NCI-H1694 treated with DMSO at 0.1 percent for 48 hours (cell line): Measurements from ENCODE around the gene WRAP53.

Source experiments
- DNase-seq: peaks from one replicate; lab custom pipeline; 2025; lab: John Stamatoyannopoulos, UW

The WRAP53 gene

DNA sequence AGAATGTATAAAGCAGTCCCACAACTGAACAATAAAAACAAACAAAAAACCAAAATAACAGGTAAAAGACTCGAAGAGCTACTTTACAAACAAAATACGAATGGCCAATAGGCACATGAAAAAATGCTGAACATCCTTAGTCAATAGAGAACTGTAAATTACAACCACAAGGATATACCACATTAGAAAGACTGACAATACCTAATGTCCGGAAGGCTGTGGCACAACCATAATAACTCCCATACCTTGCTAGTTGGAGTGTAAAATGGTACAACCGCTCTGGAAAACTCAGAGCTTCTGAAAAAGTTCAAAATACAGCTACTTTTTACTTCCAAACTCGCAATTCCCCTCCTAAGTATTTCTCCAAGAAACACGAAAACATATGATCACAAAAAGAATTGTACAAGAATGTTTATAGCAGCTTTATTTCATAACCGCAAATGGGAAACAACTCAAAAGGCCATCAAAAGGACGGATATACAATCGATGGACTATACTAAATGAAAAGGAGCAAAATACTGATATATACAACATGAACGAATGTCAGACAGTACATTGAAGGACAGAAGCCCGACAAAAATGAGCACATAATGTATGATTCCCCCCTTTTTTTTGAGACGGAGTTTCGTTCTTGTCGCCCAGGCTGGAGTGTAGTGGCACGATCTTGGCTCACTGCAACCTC, 3.3 kb upstream of the WRAP53 start:
- no peak for DNase-seq

DNA sequence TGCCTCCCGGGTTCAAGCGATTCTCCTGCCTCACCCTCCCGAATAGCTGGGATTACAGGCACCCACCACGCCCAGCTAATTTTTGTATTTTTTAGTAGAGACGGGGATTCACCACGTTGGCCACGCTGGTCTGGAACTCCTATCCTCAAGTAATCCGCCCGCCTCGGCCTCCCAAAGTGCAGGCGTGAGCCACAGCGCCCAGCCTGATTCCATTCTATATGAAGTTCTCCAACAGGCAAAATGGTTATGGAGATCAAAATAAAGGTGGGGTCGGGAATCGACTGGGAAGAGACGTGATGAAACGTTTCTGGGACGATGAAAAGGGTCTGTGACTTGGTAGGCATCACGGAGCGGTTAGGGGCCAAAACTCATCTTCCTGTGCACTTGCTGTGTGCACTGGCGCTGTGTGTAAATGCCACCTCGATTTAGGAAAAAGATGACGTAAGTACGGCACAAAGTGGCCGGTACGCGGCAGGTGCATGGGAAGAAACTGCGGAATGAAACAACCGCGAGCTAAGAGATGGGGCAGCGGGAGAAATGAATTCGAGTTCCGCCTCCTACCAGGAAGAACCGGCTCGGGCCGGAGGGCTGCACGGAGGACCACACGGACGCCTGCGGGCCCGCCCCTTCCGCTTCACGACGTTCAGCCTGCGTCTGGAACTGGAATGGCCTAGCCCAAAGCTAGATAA, 2.6 kb upstream of the WRAP53 start:
- DNase-seq: peak; percentile 94

DNA sequence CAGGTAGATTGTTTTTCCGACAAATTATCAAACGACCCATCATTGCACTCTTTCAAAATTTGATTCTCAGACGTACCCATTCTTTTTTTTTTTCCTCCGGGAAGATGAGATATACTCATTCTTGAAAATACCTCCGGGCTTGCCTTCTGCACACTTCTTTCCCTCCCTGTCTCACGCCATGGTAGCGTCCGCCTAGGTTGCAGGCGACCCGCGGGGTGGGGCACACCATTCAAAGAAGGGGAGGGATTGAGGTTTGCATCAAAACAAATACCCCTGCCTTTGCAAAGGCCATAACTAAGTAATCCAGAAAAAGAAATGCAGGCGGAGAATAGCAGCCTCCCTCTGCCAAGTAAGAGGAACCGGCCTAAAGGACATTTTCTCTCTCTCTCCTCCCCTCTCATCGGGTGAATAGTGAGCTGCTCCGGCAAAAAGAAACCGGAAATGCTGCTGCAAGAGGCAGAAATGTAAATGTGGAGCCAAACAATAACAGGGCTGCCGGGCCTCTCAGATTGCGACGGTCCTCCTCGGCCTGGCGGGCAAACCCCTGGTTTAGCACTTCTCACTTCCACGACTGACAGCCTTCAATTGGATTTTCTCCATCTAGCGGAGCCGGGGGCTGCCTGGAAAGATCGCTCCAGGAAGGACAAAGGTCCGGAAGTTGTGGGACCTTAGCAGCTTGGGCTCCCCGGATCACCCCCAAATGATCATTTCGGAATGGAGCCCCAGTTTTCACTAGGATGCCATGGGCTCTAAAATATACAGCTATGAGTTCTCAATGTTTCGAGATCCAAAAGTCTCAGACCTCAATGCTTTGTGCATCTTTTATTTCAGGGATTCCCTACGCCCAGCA, 1.8 kb upstream of the WRAP53 start:
- peak; percentile 94 for DNase-seq

DNA sequence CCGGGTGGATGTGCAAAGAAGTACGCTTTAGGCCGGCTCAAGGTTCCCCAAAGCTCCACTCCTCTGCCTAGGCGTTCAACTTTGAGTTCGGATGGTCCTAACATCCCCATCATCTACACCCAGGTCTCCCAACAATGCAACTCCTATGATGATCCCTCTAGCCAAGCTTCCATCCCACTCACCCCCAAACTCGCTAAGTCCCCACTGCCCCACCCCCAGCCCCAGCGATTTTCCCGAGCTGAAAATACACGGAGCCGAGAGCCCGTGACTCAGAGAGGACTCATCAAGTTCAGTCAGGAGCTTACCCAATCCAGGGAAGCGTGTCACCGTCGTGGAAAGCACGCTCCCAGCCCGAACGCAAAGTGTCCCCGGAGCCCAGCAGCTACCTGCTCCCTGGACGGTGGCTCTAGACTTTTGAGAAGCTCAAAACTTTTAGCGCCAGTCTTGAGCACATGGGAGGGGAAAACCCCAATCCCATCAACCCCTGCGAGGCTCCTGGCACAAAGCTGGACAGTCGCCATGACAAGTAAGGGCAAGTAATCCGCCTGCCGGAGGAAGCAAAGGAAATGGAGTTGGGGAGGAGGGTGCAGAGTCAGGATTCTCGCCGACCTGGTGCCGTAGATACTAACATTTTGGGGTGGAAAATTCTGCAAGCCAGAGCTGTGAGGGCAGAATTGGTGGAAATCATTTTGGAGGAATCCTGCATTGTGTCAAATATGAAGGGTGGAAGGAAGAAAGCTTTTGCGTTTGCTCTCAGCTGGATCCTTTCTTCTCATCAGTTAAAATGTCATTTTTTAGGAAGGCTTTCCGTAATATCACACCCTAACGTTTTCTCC, 987 bp upstream of the WRAP53 start, which contains the start of gene TP53:
Gene TP53, minus strand, starts transcription at position 419 of the 836 bp plus-strand sequence. CDS start 10,896 bp downstream, outside the sequence.
- peak; percentile 91 for DNase-seq

DNA sequence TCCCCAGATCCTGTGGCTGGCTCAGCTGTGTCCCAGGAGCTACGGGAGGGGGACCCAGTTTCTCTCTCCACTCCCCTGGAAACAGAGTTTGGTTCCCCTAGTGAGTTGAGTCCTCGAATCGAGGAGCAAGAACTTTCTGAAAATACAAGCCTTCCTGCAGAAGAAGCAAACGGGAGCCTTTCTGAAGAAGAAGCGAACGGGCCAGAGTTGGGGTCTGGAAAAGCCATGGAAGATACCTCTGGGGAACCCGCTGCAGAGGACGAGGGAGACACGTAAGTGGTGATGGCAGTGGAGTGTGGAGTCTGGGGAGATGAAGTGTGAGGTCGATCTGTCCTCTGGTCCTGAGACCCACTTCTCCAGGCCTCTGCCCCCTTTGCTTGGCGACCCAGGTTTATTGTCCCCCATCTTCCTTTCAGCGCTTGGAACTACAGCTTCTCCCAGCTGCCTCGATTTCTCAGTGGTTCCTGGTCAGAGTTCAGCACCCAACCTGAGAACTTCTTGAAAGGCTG, 585 bp downstream of the WRAP53 start:
- no peak for DNase-seq

DNA sequence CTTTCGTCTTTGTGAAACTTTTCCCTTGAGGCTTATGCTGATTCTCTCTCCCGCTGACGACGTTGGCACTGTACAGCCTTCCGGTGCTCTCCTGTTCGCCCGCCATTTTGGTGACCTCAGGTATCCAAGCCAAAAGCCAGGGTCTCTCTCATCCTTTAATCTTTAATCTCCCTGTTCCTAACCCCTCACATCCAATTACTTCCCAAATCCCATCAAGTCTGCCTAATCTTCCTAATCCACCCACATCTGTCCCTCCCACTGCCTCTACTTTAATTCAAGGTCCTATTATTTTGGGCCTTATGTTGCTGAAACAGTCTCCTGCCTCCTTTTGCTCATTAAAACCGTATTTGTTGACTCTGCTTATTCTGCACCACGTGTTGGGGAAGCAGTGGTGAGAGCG, 7.3 kb downstream of the WRAP53 start:
- DNase-seq: no peak

DNA sequence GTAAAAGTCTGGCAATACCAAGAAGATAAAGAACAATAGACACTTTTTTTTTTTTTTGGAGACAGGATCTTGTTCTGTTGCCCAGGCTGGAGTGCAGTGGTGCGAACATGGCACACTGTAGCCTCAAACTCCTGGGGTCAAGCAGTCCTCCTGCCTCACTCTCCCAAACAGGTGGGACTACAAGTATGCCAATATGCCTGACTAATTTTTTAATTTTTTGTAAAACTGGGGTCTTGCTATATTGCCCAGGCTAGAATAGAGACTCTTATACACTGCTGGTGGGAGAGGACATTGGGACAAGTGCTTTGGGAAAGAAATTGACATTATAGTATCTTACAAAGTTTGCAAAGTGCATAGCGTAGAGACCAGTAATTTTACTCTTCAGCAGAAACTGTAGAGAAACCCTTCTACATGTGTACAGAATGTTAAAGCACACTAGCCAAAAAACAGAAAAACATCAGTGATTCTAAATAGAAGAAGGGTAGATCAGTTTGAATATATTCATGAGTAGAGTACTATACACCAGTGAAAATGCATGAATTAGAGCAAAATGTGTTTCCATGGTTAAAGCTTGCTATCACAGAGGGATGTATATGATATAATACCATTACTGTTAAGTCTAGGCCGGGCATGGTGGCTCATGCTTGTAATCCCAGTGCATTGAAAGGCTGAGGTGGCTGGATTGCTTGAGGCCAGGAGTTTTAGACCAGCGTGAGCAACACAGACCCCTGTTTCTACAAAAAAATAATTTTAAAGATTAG, 9.7 kb downstream of the WRAP53 start:
- no peak for DNase-seq

DNA sequence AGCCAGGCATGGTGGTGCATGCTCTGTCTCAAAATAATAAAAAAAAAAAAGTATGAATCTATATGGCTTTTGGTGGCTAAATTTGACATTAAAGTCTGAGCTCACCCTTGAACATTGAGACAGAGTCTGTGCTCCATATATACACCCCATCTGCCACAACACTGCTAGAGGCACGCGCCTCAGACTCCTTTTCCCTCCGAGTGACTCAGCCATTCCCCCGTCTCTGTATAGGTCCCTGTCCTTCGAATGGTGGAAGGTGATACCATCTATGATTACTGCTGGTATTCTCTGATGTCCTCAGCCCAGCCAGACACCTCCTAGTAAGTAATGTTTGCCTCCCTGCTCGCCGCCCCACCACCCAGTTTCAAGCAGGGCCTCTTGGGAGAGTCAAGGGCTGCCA, 12.2 kb downstream of the WRAP53 start:
- DNase-seq: no peak

DNA sequence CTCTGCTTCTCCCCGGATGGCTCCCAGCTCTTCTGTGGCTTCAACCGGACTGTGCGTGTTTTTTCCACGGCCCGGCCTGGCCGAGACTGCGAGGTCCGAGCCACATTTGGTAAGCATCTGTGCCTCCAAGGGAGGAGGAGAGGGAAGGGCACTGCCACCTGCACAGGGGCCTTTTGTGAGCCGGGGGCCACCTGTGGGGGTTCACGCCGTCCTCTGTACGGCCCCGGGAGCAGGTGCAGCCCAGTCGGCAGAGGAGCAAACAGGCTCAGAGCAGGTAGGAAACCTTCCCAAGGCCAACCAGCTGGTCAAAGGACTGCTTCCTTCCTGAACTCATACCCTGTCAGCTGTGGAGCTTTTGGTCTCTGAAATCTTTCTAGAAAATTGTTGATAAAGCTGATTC, 13.4 kb downstream of the WRAP53 start:
- no peak for DNase-seq

DNA sequence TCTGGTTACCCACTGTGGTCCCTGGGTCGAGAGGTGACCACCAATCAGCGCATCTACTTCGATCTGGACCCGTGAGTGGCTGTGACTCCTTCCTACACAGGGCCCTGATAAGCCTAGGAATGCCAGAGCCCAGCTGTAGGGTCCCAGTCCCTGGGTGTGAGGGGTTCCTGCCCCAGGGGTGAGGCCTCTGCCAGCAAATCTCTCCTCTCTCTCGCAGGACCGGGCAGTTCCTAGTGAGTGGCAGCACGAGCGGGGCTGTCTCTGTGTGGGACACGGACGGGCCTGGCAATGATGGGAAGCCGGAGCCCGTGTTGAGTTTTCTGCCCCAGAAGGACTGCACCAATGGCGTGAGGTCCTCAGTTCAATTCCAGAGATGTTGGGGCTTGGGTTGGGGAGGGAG, 14.5 kb downstream of the WRAP53 start:
- no peak for DNase-seq

DNA sequence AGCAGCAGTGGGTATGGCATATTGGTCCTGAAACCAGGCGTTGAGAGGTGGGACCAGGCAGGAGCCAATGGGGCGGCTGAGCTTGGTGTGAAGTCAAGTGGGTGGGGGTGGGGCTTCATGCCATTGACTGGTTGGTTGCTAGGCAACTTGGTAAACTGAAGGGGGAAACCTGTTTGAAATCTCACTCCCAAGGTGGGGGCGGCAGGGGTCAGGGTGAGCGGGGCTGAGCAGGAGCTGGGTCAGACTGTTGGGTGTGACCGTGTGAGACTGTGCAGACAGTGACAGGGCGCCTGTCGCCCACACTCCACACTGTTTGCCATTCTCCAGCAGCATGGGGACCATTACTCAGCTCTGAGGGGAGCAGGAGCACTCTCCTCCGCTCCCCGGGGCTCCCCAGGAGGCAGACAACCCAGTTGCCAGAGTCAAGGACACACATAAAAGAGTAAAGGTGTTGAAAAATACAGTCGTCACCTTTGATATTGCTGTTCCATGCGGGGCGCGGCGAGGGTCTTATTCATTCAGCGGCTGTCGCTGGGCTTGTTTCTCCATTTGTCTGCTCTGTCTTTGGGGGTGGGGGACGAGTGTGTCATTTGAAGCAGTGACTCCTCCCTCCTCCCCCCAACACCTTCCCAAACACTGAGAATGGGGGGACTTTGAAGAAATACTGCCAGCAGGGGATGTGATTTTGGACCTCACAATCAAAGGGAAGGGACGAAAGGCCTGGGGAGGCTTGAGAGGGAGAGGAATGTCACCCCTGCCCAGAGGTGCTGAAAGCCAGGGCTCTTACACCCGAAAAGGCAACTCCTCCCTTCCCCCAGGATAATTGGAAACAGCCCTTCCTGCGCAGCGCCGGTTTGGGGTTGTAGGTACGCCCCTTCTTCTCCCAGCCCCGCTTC, 15.6 kb downstream of the WRAP53 start:
- DNase-seq: no peak

DNA sequence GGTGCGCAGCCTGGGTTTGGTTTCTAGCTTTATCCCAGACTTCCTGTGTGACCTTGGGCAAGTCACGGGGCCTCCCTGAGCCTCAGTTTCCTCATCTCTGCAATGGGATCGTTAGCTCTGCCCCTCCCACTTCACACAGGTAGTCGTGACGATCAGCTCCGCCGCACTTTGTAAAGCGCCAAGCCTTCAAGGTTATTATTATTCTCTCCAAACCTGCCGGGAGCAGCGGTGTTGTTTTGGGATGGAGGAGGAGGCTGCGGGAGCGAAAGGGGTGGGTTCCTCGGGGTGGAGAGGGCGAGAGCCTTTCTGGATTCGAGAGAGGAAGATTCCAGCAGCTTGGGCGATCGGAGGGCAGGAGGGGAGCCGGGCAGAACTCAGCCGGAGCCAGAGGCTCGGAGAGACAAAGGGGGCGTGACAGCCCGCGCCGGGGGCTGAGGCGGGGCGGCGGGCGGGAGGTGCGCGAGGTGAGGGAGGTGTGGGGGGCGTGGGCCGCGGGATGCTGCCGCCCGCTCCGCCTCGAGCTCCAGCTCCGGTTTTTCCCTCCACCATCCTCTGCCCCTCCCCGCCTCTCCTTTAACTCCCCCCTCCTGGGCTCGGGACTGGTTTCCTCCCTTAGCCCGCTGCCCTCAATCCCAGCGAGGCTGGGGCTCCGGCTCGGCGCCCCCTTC, 16.5 kb downstream of the WRAP53 start, which contains the start of gene EFNB3:
Gene EFNB3, plus strand, starts transcription at position 602 of the 668 bp plus-strand sequence. CDS start 397 bp downstream, outside the sequence.
- DNase-seq: peak; percentile 49

DNA sequence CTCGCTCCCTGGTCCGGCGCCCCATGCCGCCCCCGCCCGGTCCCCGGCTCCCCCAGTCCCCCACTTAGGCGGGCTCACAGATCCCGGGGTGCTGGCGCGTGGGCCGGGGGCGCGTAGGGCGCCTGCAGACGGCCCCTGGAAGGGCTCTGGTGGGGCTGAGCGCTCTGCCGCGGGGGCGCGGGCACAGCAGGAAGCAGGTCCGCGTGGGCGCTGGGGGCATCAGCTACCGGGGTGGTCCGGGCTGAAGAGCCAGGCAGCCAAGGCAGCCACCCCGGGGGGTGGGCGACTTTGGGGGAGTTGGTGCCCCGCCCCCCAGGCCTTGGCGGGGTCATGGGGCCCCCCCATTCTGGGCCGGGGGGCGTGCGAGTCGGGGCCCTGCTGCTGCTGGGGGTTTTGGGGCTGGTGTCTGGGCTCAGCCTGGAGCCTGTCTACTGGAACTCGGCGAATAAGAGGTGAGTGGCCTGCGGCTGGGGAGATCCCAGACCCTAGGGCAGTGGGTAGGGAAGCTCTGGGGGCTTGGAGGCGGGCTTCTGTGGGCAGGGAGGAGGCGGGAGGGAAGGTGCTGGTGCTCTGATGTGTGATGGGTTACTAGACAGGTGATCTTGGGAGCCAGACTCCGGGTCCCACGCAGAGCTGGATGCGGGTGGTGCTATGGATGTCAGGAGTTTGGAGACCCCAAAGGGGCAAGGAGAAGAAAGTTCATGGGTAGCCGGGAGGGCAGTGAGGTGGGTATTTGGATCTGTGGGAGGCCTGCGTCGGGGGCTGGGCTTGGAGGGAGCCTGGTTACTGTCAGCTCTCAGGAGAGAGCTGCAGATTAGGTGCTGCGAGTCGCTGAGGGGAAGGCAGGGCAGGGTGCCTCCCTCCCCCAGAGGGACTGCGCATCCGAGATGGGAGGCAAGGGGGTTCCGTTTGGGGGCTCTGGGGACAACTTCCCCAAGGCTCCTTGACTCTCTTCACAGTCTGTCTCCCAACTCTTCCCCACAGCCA, 17.3 kb downstream of the WRAP53 start:
- no peak for DNase-seq

DNA sequence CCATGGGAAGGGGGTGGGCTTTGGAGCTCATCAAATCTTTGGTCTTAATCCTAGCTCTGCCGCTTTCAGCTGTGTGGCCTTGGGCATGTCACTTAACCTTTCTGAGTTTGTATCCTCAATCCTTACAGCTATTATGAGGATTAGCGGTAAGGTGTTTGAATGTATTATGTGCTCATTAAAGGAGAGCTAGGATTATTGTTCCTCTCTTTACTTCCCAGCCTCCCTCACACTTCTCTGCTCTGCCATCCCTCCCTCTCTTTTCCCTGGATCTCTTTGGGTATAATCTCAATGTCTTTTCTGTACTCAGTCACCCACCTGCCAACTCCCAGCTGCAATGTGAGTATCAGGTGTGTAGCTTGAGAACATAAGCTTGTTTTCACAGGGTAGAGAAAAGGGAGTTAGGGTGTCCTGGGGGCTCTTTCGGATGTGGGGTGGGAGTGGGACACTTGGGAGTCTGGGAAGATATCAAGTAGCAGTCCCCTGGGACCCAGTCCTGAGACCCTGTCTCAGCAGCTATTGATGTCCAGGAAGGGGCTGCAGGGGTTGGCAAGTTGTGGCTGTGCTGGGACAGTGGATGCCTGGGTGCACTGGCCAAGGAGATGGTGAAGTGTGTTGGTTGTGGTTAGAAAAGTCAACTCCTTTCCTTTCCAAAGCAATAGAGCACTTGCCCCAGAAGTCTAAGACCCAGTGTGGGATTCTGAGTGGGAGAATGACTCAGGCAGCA, 18.5 kb downstream of the WRAP53 start:
- DNase-seq: no peak

DNA sequence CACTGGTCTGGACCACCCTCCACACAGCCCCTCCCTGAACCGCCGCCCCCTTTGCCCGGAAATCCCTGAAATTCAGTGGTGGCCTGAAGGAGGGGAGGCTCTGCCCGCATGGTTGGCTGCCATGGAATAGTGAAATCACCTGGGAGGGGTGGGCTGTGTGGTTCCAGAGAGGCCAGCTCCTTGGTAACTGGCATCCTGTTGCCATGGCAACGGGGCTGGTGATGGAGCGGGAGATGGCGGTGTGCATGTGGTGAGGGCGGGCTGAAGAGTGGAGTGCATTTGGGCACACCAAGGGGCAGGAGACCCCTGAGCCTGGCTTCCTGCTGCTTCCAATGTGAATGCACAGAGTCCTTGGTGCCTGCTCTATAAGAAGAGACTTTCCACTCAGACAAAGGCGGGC, 19.2 kb downstream of the WRAP53 start:
- DNase-seq: no peak

DNA sequence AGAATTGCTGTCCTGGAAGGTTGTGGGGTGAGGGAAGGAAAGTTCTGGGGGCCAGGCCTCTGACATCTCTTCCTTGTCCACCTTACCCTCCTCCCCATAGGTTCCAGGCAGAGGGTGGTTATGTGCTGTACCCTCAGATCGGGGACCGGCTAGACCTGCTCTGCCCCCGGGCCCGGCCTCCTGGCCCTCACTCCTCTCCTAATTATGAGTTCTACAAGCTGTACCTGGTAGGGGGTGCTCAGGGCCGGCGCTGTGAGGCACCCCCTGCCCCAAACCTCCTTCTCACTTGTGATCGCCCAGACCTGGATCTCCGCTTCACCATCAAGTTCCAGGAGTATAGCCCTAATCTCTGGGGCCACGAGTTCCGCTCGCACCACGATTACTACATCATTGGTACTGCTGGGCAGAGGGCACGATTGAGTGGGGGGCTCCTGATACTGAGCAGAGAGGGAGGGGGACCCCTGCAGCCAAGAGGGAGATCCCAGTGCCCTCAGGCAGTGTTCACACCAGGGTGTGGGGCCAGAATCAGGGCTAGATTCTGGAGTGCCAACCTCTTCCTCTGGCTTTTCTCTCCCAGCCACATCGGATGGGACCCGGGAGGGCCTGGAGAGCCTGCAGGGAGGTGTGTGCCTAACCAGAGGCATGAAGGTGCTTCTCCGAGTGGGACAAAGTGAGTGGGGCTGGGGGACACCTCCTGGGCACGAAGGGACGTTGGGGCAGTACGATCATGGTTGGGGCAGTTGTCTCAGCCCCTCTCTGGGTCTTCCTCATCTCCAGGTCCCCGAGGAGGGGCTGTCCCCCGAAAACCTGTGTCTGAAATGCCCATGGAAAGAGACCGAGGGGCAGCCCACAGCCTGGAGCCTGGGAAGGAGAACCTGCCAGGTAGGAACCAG, 19.8 kb downstream of the WRAP53 start:
- DNase-seq: no peak
